HG02642 (cell line): ENCODE measurements around the gene MCM9.
"Not testable (repeated sequence)": the region's sequence is repeated elsewhere in the genome, so short reads cannot be mapped to it uniquely, and the experiment has no call there.

Source experiments
- ATAC-seq: cut with Tn5 transposase; IDR thresholded peaks from one replicate; pipeline ENCODE4 v1.9.1; 2021; ENCODE audit warnings: mild to moderate bottlenecking; ENCODE audit not compliant: unreplicated experiment, poor library complexity

The MCM9 gene

DNA sequence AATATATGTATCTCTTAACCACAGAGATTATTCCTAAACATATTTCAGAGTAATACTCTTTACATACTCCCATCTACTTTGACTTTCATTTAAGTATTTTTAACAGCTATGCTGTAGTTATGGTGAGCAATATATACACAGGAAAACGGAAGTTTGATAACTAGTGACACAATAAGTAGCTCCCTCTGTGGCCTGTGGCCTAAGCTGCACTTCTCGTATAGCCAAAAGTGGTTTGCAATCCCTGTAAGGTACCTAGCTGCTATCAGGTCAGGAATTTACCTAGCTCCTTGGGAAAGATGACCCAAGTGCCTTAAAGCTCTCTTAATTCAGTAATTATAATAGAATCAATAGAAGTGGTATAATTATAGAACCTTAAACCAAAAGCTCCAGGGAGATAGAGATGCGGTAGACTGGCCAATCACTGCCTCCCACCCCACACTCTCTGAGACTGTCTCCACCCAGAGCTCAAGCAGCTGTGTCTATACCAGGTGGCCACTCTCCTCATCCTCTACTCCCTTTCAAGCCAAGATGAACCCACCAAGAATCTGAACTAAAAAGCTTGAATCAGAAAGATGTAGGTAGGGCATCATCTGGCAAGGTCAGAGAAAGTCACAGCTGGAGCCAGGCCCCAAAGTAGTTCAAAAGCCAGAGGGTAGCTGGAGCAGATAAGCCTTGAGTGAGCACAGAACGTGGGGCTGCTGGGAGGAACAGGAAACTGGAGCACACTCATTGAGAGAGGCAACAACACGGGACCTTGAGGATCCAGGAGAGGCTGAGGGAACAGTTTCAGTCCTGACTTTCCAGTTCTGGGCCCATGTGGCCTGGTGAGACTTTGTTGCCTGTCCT, 125.9 kb downstream of the MCM9 start:
- peak; percentile 70 for ATAC-seq

DNA sequence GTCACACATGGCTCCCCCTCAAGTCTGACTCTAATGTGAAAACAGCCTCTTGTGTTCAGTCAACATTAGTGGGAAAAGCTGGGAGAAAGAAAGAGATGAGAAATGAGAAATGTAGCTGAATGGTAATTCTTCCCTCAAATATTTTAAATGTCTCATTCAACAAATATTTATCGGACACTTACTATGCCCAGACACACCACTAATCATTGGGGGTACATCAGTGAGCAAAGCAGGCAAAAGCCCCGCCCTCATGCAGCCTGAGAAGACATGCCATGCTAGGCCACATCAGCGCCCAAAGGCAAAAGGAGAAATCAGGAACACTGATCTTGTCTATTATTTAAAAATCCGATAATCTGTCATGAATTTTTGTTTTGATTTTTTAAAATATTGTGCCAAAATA, 130.9 kb downstream of the MCM9 start:
- no peak for ATAC-seq

DNA sequence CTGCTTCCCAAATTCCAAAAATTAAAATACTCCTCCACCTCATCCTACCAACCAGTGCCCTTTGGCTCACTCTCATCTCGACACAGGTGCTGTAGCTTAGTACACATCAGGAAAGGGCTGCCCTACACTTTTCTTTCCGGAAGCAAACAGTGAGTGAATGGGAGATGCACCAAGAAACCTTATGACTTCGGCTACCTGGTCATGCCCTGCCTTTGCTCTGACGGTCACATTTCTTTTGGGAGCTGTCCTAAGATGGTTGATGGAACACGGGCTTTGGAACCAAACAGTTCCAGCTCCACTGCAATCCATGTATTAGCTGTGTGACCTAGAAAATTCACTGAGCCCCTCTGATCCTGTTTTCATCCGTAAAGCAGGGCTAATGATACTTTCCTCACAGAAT, 133.7 kb downstream of the MCM9 start:
- ATAC-seq = no peak

DNA sequence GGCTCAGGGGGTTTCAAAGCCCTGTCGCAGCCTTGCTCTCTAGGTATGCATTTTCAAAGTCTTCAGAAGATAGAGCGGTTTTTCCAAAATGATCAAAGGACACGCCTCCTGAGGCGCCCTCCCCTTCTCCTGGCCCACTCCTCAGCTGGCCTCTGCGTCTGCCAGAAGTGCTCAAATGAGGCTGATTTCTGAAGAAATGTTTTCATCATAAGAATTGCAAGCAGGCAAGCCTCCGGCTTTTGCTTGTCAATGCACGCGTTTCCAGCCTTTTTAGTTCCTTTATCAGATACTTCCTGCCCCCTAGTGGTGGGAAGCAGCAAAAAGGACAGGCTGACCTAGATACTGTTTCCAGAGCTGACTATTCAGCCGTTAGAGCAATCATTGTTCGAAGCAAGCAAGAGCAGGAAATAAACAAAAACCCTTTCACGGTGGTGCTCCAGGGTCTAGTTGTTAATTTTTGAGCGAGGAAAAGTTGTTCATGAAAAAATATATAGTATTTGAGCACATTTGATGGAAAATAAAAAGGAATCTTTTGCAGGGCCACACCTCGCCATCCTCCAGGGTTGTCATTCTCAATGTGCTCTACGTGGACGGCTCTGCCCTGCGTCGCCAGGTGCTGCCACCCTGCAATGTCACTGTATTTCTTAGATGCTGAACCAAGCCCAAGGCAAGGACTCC, 134.4 kb downstream of the MCM9 start:
- peak; percentile 96 for ATAC-seq

DNA sequence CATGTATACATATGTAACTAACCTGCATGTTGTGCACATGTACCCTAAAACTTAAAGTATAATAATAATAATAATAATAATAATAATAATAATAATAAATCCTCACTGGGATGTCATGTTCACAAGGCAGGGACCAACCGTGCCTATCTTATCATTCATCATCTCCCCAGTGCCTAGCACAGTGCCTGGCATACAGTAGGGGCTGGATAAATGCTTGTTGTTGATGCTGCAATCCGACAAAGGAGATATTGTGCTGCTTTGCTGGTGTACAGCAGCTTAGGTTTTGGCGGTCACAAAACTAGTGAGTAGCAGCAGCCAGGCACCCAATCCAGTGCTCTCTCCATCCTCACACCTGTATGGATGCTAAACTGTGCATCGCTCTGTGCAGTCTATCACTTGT, 135.1 kb downstream of the MCM9 start:
- ATAC-seq = no peak

DNA sequence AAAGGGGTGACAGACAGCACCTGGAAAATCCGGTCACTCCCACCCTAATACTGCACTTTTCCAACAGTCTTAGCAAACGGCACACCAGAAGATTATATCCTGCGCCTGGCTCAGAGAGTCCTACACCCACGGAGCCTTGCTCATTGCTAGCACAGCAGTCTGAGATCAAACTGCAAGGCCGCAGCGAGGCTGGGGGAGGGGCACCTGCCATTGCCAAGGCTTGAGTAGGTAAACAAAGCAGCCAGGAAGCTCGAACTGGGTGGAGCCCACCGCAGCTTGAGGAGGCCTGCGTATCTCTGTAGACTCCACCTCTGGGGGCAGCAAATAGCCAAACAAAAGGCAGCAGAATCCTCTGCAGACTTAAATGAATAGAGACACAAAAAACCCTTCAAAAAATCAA, 138.4 kb downstream of the MCM9 start:
- not testable (repeated sequence) for ATAC-seq

DNA sequence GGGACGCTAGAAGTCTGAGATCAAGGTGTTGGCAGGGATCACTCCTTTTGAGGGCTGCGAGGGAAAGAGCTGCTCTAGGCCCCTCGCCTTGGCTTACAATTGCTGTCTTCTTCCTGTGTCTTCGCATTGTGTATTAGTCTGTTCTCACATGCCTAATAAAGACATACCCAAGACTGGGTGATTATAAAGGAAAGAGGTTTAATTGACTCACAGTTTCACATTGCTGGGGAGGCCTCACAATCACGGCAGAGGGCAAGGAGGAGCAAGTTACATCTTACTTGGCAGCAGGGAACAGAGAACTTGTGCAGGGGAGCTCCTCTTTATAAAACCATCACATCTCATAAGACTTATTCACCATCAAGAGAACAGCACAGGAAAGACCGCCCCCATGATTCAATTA, 143.5 kb downstream of the MCM9 start:
- ATAC-seq = no peak

DNA sequence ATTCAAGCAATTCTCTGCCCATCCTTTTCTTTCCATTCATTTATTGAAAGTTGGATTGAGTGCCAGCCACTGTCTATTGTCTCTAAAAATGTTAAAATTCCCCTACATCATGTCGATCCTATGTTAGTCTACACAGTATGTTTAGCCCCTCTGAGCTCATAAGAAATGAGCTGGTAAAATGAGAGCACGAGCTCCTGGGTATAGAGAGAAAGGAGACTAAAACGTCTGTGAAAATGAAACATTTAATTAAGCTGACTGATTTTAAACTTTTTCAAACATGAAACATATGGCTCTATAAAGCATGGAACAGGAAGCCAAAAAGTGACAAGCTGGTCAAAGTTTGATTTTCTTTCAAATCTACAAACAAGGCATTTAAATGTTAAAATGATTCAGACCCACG, 145.0 kb downstream of the MCM9 start:
- ATAC-seq = no peak

DNA sequence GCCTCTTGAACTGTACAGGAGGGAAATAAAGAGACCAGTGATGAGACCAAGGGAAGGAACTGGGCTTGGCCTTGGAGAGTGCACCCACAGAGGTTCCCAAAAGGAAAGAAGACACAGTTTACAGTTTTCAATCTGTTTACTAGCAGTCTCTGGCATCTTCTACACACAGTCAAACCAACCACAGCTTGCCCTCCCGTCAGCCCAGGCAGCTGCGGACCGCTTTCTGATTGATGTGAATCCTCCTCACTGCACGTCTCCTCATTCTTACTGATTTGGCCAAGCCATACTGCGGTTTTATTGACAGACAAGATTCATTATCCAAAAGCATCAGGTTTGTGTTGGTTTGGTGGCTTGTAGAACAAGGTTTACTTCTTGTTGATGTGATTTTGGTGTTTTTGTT, 145.5 kb downstream of the MCM9 start:
- no peak for ATAC-seq

DNA sequence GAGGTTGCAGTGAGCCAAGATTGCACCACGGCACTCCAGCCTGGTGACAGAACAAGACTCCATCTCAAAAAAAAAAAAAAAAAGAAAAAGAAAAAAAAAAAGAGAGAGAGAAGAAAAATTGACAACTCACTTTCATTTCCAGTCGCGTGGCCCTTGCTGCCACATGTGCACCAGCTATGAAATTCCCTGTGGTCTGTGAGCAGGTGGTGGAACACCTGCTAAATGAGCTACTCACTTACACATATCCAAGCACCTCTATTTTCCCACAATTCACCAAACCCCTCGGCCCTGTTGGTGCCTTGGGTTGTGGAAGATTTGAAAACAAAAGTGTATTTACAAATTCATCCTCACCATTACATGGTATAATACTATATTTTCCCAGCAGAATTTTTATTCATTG, 146.3 kb downstream of the MCM9 start:
- peak; percentile 52 for ATAC-seq

DNA sequence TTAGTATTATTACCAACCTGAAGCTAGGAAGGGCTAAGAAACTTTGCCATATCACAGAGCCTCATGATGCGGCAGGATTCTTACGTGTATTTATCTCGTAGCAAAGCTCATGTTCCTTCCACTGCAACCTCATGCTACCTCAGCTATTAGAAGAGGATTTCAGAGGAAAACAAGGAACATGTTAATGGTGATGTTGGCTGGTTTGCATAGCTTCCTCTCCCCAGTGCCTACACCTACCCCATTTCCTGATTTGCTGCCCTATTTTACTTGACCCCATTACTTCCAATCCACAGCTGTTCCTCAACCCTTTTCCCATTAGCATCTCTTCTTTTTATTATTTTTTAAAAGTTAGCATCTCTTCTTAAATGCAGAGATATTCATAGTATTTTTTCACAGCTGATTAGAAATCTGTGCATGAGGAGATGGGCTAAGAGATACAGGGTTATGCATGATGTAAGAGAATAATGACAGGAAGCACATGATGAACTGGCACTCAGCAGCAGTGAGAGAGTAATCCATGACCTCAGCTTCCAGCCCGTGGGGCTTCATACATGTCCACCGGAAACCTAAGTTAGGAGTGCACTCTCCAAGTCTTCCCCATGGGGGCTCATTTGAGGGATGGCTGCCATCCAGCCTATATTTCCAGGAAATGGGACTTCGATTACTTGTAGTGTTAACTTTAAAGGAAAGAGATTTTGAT, 147.1 kb downstream of the MCM9 start:
- ATAC-seq = no peak

DNA sequence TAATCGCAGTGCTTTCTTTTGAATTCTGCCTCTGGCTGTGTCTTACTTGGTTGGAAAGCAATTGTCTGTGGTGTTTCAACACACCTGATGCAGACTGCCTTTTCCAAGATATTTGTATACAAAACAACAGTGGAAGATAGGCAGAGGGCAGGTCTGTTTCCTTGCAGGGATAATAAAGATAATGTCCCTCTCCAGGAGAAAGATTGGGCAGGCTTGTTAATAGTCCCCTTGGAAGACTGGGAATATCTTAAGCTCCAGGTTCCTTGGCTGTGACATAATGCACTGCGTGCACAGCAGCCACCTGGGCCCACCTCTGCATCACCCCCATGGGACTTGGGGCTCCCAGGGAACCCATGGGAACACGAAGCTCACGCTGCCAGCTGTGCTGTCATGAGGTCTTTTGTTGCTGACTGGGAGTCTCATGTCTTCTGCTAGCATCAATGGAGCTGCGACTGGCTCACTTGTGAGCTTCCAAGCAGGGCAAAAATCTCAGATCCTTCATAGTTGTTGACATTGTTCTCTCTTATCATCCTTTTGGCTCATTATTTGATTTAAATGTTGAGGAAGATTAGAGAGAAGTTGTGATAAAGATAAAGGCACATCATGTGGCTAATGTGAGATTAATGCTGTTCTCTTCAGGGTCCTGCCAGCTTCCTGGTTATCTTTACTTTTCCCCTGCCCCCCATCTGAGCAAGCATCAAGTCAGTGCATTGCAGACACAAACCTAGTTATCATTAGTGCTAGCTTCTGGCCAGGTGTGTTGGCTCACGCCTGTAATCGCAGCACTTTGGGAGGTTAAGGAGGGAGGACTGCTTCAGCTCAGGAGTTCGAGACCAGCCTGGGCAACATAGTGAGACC, 148.1 kb downstream of the MCM9 start:
- no peak for ATAC-seq

DNA sequence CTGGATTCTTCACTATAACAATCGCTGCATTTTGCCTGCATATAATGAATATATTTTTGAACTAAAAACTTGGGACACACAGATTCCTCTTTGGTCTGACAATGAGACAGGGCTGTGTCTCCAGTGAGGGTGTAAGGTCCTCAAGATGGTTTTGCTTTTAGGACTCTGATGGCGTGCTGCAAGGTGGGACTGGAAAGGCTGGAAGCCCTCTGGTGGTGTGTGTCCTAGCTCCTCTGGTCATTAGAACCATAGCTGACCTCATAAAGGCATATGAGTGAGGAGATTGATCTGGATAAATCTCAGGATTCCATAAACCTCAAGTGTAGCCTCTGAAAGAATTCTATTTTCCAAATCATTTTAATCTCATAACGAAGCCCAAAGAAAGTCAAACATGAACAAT, 149.4 kb downstream of the MCM9 start:
- no peak for ATAC-seq

DNA sequence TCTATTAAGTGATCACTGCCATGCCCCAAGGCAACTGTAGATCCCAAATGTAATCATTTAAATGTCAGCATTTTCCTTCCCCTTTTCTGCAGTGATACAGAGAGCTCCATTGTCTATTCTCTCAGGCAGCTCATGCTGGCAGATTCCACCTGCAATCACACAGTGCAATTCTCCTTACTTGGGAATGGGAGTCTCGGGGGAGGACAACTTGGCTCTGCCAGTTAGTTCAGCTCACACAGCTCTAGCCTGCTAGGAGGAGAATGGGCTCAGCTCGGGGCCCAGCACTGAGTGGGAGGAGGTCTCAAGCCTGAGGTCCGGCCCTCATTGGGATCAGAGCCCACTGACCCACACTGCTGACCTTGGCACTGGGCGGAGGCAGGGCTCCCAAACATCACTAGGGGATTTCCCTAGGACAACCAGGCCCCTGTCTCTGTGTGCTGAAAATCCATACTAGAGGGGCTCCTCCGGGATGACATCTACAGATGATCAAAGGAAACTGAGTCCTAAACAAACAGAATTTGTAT, 150.3 kb downstream of the MCM9 start:
- ATAC-seq = no peak

DNA sequence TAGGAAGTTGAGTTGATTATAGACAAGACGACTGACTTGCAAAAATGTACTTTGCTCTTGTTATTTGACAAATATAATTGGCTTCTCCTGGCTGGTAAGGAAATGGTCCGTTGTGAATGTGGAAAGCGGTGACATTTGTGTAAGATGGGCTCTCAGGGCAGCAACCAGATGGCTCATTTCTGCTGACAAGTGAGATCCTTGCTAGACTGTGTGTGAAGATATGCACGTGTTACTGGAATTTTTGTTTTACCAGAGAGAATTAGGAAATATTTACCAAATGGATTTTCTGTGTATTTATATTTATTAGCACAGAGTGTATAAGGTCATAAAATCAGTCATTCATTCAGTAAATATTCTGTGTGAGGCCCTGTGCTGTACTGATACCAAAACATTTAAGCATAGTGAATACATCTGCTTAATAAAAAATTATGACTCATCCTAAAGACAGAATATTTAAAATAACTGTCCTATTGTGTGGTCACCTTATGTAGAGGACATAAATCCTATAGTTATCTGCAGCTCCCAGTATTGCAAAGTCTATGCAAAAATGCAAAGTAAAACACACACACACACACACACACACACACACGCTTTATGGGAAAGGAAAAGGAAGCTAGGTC, 150.9 kb downstream of the MCM9 start:
- no peak for ATAC-seq

DNA sequence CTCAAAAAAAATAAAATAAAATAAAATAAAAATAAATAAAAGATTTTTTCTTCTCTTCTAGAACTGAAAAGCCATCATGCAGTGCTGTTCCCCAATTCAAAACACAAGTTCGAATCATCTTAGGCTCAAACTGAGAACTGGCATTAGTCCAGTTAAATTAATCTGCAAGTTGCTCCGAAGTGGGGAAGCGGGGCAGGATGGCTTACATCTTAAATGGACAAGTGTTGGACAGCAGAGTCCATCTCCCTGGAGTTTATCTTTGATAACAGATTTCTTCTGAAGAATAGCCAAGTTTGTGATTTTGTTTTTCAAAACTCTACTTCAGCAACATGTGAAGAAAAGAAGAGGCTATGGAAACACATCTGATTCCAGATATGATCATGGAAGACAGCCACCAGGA, 152.3 kb downstream of the MCM9 start:
- no peak for ATAC-seq

DNA sequence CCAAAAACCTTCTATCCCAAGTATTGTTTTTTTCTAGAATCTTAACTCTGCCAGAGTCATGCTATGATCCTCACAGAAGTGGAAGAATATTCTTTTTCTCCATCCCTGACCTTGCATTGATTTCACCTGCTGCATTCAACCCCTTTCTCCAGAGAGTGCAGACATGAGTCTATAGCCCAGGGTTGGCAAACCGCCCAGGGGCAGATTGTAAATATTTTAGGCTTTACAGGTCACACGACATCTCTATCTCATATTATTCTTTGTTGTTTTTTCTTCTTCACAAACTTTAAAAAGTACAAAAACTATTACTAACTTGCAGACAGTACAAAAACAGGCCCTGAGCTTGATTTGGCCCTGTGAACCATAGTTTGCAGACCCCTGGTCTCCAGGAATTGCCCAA, 153.1 kb downstream of the MCM9 start:
- no peak for ATAC-seq

DNA sequence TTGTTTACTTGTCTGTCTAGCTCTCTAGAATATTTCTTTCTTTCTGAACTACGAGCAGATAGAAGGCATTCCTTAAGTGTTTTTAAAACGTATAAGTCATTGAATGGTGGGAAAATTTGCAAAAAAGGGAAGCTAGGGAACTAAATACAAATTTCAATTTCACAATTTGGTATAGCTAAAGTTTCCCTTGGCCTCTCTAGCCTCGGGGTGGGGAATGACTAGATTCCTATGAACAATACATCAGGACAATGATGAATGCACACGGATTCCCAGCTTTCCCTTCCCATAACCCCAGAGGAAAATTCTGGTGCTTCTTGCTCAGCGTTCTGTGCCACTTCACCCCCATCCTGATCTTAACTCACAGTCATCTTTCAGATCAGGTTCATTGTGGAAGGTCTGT, 154.3 kb downstream of the MCM9 start:
- no peak for ATAC-seq

DNA sequence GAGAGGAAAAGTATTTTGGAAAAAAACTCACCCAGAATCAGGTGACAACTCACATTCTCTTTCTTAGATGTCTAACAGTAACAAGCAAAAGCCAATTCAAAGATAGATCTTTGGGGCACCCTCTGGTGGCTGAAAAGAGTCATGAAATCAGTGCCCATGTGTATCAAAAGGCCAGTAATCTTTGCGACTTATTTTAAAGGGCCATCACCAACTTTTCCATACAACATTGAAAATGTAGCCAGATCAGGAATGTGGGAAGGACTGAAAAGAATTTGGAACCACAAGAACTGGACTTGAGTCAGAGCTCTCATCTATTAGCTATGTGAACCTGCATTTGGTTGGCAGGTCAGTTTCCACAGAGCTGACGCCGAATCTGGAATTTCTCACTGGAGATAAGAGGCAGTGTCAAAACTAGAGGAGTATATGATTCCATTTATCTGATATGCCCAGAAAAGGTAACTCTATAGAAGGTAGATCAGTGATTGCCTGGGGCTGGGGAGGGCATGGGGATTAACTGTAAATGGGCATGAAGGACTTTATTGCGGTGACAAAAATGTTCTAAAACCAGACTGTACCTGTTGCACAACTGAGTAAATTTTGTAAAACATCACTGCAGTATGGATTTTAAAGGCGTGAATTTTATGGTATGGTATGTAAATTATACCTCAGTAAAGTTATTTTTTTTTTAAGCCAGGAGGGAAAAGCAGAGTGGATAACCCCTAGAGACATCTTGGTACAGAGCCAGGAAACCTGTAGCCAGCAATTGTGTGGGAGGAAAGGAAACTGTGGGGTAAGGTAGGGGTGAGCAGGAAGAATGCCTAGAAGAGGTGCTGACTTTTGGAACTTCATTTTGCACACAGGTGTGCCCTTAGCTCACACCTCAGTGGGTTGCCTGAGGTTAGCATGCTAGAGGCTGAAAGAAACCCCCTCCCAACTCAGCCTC, 158.1 kb downstream of the MCM9 start:
- ATAC-seq = peak; percentile 90
